Measurements from ENCODE around the gene PRND. TPM values are rescaled to one million over a fixed set of nuclear protein-coding genes. Genes with fewer than 3 reads are reported as not detected.

PRND gene
- polyA plus RNA-seq, 2 of the 4 experiments (the other 2 are of a cell fraction): not detected

DNA sequence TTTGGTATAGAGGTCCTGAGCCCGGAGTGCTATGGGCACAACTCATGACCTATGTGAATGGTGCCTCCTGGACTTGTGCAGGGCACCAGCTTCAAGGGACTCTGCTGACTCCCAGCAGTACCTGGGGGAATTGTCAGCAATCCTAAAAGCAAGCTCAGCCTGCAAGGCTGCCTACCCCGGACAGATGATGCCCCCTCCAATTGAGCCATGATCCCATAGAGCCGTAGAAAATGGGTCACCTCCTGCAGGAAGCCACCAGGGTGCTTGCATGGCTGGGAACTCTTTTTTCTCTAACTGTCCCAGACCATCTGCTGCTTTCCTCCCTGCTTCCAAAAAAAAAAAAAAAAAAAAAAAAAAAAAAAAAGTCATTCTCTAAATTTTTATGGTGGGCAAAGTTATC lies 12.9 kb upstream of the PRND start:
- no peaks in the 10 kb centered on the region for H3K9me3 ChIP-seq
- peaks cover 3% of the 10 kb centered on the region for H3K4me1 ChIP-seq
- no peak overlapping the region for H3K4me3 ChIP-seq
- TF ChIP-seq RNF2 (IDR thresholded peaks at IDR 0.05; ENCODE audit: borderline replicate concordance, low read depth): no peak
- TF ChIP-seq, protein P1, sequence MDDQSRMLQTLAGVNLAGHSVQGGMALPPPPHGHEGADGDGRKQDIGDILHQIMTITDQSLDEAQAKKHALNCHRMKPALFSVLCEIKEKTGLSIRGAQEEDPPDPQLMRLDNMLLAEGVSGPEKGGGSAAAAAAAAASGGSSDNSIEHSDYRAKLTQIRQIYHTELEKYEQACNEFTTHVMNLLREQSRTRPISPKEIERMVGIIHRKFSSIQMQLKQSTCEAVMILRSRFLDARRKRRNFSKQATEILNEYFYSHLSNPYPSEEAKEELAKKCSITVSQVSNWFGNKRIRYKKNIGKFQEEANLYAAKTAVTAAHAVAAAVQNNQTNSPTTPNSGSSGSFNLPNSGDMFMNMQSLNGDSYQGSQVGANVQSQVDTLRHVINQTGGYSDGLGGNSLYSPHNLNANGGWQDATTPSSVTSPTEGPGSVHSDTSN (IDR thresholded peaks at IDR 0.05): no peak
- TF ChIP-seq FOSL2 (IDR thresholded peaks at IDR 0.05): no peak
- no peak for TF ChIP-seq FOSL2 (CRISPR knock-in tag; IDR thresholded peaks at IDR 0.05)
- ChIA-PET POLR2A (interaction anchor here (0.6 kb wide), 1 partner anchor 14 kb away, joined by 6 read pairs; no protein-coding TSS in a partner anchor), CTCF (interaction anchor here (0.7 to 1.3 kb wide), 3 partner anchors 11 to 392 kb away, joined by 3 to 6 read pairs (median 3); no protein-coding TSS in a partner anchor)
- 43% methylated on average over 3 of the region's 3 CpGs for WGBS (ENCODE audit: missing lambda C conversion rate)
- DNase-seq (ENCODE audit: low read depth in 1 of 2, low spot score in 1 of 2) (no peak), FAIRE-seq (no peak), ATAC-seq (no peak)
- H3K27ac ChIP-seq: no peak overlapping the region
- H3K4me2 ChIP-seq: no peak overlapping the region

DNA sequence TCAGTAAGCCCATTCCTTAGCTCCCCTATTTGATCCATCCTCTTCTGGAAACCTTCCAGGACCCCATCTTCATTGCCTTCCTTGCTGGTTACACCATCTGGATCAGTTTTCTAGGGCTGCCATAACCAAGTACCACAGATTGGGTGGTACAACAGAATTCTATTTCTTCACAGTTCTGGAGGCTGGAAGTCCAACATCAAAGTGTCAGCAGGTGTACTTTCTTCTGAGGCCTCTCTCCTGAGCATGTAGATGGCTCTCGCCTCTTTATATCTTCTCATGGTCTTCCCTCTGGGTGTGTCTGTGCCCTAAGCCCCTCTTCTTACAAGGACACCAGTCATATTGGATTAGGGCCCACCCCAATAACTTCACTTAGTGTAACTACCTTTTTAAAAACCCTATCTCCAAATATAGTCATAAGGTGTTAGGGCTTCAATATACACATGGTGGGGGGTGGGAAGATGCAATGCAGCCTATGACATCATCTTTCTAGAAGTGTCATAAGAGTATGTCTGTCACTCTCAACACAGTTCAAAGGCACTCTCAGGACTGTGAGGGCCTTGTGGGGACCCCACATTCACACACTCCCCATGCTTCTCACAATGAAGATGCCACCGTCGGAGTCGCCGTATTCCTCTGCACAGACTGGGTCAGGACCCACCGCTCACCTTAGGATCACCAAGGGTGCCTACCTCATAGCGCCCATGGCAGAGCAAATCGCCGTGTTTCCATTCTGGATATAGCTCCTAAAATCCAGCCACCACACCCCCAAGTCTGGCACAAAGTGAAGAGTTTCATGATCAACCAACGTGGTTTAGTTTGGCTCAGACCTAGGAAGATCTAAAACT lies 12.2 kb upstream of the PRND start:
- ChIA-PET POLR2A (interaction anchor here (0.6 kb wide), 1 partner anchor 13 kb away, joined by 6 read pairs; no protein-coding TSS in a partner anchor), CTCF (interaction anchor here (1.3 kb wide), 1 partner anchor 11 kb away, joined by 6 read pairs; no protein-coding TSS in a partner anchor)
- TF ChIP-seq MYC (IDR thresholded peaks at IDR 0.05; ENCODE audit: borderline replicate concordance, low read length): no peak
- no peak for TF ChIP-seq ZNF302 (CRISPR knock-in tag; IDR thresholded peaks at IDR 0.05)
- no peak for TF ChIP-seq HOXA7 (CRISPR knock-in tag; IDR thresholded peaks at IDR 0.05)
- TF ChIP-seq RCOR1 (IDR thresholded peaks at IDR 0.05; ENCODE audit: low read depth, low read length): no peak
- TF ChIP-seq SREBF2 (IDR thresholded peaks at IDR 0.05): no peak
- no peak for TF ChIP-seq JUNB (IDR thresholded peaks at IDR 0.05)
- no peak for TF ChIP-seq JUN (IDR thresholded peaks at IDR 0.05)
- TF ChIP-seq, protein P2, sequence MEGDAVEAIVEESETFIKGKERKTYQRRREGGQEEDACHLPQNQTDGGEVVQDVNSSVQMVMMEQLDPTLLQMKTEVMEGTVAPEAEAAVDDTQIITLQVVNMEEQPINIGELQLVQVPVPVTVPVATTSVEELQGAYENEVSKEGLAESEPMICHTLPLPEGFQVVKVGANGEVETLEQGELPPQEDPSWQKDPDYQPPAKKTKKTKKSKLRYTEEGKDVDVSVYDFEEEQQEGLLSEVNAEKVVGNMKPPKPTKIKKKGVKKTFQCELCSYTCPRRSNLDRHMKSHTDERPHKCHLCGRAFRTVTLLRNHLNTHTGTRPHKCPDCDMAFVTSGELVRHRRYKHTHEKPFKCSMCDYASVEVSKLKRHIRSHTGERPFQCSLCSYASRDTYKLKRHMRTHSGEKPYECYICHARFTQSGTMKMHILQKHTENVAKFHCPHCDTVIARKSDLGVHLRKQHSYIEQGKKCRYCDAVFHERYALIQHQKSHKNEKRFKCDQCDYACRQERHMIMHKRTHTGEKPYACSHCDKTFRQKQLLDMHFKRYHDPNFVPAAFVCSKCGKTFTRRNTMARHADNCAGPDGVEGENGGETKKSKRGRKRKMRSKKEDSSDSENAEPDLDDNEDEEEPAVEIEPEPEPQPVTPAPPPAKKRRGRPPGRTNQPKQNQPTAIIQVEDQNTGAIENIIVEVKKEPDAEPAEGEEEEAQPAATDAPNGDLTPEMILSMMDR (IDR thresholded peaks at IDR 0.05): no peak
- TF ChIP-seq, protein P3, sequence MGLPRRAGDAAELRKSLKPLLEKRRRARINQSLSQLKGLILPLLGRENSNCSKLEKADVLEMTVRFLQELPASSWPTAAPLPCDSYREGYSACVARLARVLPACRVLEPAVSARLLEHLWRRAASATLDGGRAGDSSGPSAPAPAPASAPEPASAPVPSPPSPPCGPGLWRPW (IDR thresholded peaks at IDR 0.05): no peak
- TF ChIP-seq MAFK (IDR thresholded peaks at IDR 0.05; ENCODE audit: partially characterized antibody): no peak
- TF ChIP-seq MAZ (IDR thresholded peaks at IDR 0.05; ENCODE audit: borderline replicate concordance, low read depth, low read length): no peak
- TF ChIP-seq, protein P1 (IDR thresholded peaks at IDR 0.05): no peak
- TF ChIP-seq HDAC2 (IDR thresholded peaks at IDR 0.05): no peak
- TF ChIP-seq FOXS1 (CRISPR knock-in tag; IDR thresholded peaks at IDR 0.05): no peak
- TF ChIP-seq POLR2AphosphoS2 (conservative IDR thresholded peaks at IDR 0.05; ENCODE audit: low read length): no peak
- no peak for TF ChIP-seq TFCP2L1 (CRISPR knock-in tag; IDR thresholded peaks at IDR 0.05)
- no peak for TF ChIP-seq KDM5A (IDR thresholded peaks at IDR 0.05)
- no peak for TF ChIP-seq SMC3 (IDR thresholded peaks at IDR 0.05)
- FAIRE-seq (no peak), ATAC-seq (no peak), DNase-seq (ENCODE audit: low read depth in 1 of 2, low spot score in 1 of 2) (no peak)
- no peak overlapping the region for H3K4me3 ChIP-seq
- 77% methylated on average over 10 of the region's 10 CpGs for WGBS (ENCODE audit: missing lambda C conversion rate)
- no peak overlapping the region for H3K27ac ChIP-seq
- H3K4me1 ChIP-seq: no peaks in the 10 kb centered on the region
- no peak overlapping the region for H3K4me2 ChIP-seq
- H3K9me3 ChIP-seq: no peaks in the 10 kb centered on the region

All from A549 (cell line).